Measurements from ENCODE around the gene C1orf94. TPM values are rescaled to one million over a fixed set of nuclear protein-coding genes. Genes with fewer than 3 reads are reported as not detected.

Gene C1orf94
- total RNA-seq, 2 donors from 2014 or later: not detected

DNA sequence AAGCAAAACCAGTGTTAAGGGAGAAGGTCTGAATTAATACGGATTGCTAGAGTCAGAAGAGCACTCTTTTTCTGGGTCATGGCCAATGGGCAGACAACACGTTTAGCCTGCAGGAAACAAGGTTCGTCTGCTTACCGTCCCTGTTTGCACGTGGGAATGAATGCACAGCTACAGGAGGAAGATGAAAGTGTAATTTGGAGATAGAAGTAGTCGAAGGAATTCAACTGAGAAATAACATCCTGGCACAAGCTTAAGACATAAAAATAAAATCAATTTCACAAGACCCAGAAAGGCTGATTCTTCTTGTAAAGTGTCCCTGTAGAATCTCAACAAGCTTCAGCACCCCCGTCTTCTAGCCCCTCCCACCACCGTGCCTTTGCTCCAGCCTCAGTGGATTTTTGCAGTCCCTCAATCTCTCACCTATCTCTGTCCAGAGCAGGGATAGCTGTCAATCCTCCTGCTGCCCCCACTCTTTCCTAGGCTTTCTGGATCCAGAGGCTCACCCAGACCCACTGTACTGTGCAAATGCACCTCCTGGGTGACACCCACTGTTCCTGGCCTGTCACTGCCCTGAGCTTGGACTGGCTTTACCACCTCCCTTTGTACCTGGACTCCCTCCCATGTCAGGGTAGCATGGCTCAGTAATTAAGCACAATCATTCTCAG, 60.6 kb downstream of the C1orf94 start:
- Mint-ChIP-seq H3K36me3 (ENCODE audit: low read depth) (no peaks in the 10 kb centered on the region), H3K4me1 (no peaks in the 10 kb centered on the region), H3K4me3 (no peak overlapping the region), H3K27ac (no peak overlapping the region), H3K27me3 (peaks cover 2% of the 10 kb centered on the region)
- DNase-seq: no peak
- no peaks in the 10 kb centered on the region for H3K9me3 ChIP-seq (ENCODE audit: control insufficient read depth, low read length, poor library complexity, severe bottlenecking)
- ATAC-seq: no peak

DNA sequence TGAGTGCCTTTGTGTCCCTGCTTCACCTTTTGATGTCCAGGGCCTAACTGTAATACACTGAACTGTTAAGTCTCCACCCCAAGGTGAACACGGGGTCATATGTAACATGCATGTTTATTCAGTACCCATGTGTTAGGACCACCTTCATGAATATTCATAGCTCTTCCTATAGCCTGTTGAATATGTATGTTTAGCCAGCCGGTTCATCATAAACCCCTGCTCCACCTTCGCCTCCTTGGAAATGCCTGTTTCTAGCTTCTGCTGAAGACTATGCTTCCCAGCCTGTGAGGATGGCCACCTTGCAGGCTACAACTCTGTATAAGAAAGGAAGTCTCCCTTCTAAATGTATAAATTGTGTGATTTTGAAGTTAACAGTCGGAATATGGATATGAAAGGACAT, 69.3 kb downstream of the C1orf94 start:
- Mint-ChIP-seq H3K27me3 (peaks cover 53% of the 10 kb centered on the region), H3K4me1 (no peaks in the 10 kb centered on the region), H3K36me3 (ENCODE audit: low read depth) (peaks cover 4% of the 10 kb centered on the region), H3K4me3 (no peak overlapping the region), H3K27ac (no peak overlapping the region)
- H3K9me3 ChIP-seq (ENCODE audit: control insufficient read depth, low read length, poor library complexity, severe bottlenecking): no peaks in the 10 kb centered on the region
- no peak for ATAC-seq
- DNase-seq: no peak

- H3K4me3 Mint-ChIP-seq: no peak overlapping the region
- DNase-seq (no peak), ATAC-seq (no peak)
- no peaks in the 10 kb centered on the region for H3K4me1 Mint-ChIP-seq
- H3K27ac Mint-ChIP-seq: no peak overlapping the region
- no peaks in the 10 kb centered on the region for H3K9me3 ChIP-seq (ENCODE audit: control insufficient read depth, low read length, poor library complexity, severe bottlenecking)
- H3K36me3 Mint-ChIP-seq (ENCODE audit: low read depth): peaks cover 4% of the 10 kb centered on the region
- H3K27me3 Mint-ChIP-seq: peaks cover 38% of the 10 kb centered on the region
These were observed 73.6 kb downstream of the C1orf94 start for GRCh38 chr1:34250342-34250741.

DNA sequence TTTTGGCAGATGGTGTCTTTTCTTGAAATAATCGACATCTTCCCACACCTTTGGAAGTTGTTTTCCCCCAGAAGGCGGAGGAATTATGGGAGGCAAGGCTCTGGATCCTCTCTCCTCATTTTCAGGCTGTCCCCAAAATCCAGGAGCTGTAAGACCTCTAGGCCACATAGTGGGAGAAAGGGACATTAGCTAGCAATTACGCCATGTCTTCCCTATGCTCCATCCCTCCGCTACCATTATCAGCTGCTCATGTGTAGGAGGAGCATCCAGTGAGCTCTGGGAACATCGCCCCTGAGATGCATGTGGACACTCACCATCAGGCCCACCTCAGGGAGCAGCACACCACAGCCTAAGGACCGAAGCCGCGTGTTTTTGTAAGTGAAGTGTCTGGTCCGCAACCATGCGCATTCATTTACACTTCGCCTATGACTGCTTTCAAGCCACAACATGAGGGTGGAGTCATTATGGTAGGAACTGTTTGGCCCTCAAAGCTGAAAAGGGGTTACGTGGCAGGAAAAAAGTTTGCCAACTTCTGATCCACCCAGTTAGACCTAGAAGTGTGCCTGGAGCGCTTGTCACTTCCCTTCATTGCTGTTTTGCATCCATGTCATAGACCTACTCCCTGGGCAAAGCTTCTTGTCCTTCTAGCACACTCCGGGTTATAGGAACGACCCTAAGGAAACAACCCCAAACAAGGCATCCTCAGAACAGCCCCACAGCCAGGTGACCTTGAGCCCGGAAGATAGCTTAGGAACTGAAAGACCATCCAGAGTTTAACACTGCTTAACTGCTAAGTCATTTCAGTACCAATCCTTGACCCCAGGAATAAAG, 85.5 kb downstream of the C1orf94 start:
- Mint-ChIP-seq H3K4me3 (no peak overlapping the region), H3K27ac (no peak overlapping the region), H3K4me1 (no peaks in the 10 kb centered on the region), H3K27me3 (no peaks in the 10 kb centered on the region), H3K36me3 (ENCODE audit: low read depth) (no peaks in the 10 kb centered on the region)
- ATAC-seq (no peak), DNase-seq (no peak)
- no peaks in the 10 kb centered on the region for H3K9me3 ChIP-seq (ENCODE audit: control insufficient read depth, low read length, poor library complexity, severe bottlenecking)

DNA sequence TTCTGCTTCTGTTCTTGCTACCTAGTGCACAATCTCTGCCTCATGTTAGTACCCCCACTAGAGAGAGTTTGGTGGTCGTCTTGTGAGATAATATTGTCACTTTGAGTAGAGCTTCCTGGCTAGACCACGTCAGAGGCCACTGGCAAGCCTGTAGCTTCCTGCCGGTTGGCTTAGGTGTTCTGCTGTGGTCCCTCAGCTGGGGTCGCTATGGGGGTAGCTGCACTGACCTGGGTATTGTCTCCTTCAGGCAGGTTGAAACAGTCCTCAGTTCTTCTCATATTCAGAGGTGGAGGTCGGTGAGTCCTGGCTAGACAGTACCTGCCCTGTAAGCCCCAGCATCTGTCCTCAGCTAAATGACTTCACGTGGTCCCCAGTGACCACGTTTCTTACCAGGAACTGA, 86.2 kb downstream of the C1orf94 start:
- no peak overlapping the region for H3K27ac Mint-ChIP-seq
- ATAC-seq: no peak
- H3K36me3 Mint-ChIP-seq (ENCODE audit: low read depth): no peaks in the 10 kb centered on the region
- no peak for DNase-seq
- no peaks in the 10 kb centered on the region for H3K9me3 ChIP-seq (ENCODE audit: control insufficient read depth, low read length, poor library complexity, severe bottlenecking)
- no peaks in the 10 kb centered on the region for H3K27me3 Mint-ChIP-seq
- H3K4me1 Mint-ChIP-seq: no peaks in the 10 kb centered on the region
- H3K4me3 Mint-ChIP-seq: no peak overlapping the region

- no peaks in the 10 kb centered on the region for H3K36me3 Mint-ChIP-seq (ENCODE audit: low read depth)
- H3K9me3 ChIP-seq (ENCODE audit: control insufficient read depth, low read length, poor library complexity, severe bottlenecking): no peaks in the 10 kb centered on the region
- peaks cover 1% of the 10 kb centered on the region for H3K27me3 Mint-ChIP-seq
- DNase-seq: no peak
- no peaks in the 10 kb centered on the region for H3K4me1 Mint-ChIP-seq
- no peak overlapping the region for H3K27ac Mint-ChIP-seq
- ATAC-seq: no peak
- no peak overlapping the region for H3K4me3 Mint-ChIP-seq
These were observed 86.7 kb downstream of the C1orf94 start for GRCh38 chr1:34263406-34263805.

- H3K9me3 ChIP-seq (ENCODE audit: control insufficient read depth, low read length, poor library complexity, severe bottlenecking): no peaks in the 10 kb centered on the region
- DNase-seq: no peak
- no peaks in the 10 kb centered on the region for H3K36me3 Mint-ChIP-seq (ENCODE audit: low read depth)
- ATAC-seq: no peak
- no peaks in the 10 kb centered on the region for H3K4me1 Mint-ChIP-seq
- H3K4me3 Mint-ChIP-seq: no peak overlapping the region
- H3K27me3 Mint-ChIP-seq: peaks cover 7% of the 10 kb centered on the region
- no peak overlapping the region for H3K27ac Mint-ChIP-seq
These were observed 88.7 kb downstream of the C1orf94 start for GRCh38 chr1:34265396-34265795.

DNA sequence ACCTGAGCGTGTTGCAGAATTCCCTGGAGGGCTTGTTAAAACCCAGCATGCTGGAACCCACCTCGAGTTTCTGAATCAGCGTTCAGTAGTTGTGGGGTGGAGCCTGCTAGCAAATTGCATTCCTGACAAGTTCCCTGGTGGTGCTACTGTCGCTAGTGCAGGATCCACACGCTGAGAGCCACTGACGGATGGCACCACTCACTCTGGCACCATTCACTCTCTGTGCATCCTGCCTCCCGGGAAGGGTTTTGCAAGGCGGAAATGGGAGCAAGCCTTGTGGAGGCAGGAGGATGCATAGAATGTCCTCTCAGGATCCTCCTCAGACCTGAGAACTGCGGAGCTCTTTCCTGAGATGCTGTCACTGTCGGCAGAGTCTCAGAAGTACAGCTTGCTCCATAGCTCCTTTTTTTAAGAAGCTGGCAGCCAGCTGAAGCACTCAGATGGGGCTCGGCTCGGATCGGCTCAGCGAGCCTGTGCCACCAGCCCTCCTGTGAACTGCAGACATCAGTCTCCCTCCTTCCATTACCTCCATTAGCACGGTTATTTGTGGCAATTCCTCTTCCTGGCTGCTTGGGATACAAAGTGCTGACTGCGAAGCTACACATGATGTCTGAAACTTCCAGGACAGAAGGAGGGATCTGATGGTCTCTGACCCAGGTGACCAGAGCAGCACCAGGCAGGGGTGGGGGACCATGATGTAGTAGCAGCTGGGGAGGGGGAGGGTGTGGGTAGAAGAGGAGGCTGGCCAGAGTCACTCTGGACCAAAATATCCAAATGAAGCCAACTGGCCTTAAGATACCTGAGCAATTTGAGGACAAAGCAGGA, 89.6 kb downstream of the C1orf94 start:
- no peaks in the 10 kb centered on the region for H3K36me3 Mint-ChIP-seq (ENCODE audit: low read depth)
- H3K4me3 Mint-ChIP-seq: no peak overlapping the region
- no peak for DNase-seq
- H3K9me3 ChIP-seq (ENCODE audit: control insufficient read depth, low read length, poor library complexity, severe bottlenecking): no peaks in the 10 kb centered on the region
- H3K27me3 Mint-ChIP-seq: peaks cover 7% of the 10 kb centered on the region
- no peak overlapping the region for H3K27ac Mint-ChIP-seq
- no peaks in the 10 kb centered on the region for H3K4me1 Mint-ChIP-seq
- ATAC-seq: no peak

GRCh38 chr1:34267326-34267725, 90.6 kb downstream of the C1orf94 start:
- H3K4me3 Mint-ChIP-seq: no peak overlapping the region
- DNase-seq (no peak), ATAC-seq (no peak)
- H3K9me3 ChIP-seq (ENCODE audit: control insufficient read depth, low read length, poor library complexity, severe bottlenecking): no peaks in the 10 kb centered on the region
- no peaks in the 10 kb centered on the region for H3K4me1 Mint-ChIP-seq
- H3K36me3 Mint-ChIP-seq (ENCODE audit: low read depth): no peaks in the 10 kb centered on the region
- peaks cover 12% of the 10 kb centered on the region for H3K27me3 Mint-ChIP-seq
- no peak overlapping the region for H3K27ac Mint-ChIP-seq

- no peak for ATAC-seq
- H3K36me3 Mint-ChIP-seq (ENCODE audit: low read depth): no peaks in the 10 kb centered on the region
- DNase-seq: no peak
- H3K27me3 Mint-ChIP-seq: peaks cover 19% of the 10 kb centered on the region
- H3K4me1 Mint-ChIP-seq: no peaks in the 10 kb centered on the region
- no peaks in the 10 kb centered on the region for H3K9me3 ChIP-seq (ENCODE audit: control insufficient read depth, low read length, poor library complexity, severe bottlenecking)
- H3K4me3 Mint-ChIP-seq: no peak overlapping the region
- no peak overlapping the region for H3K27ac Mint-ChIP-seq
These were observed 91.7 kb downstream of the C1orf94 start for GRCh38 chr1:34268311-34268954.

All from T-helper 17 cell (primary cell).